Vagina (tissue), 2 donors: Measurements from ENCODE around the gene PHTF2.

Experiments
- POLR2A ChIP-seq, 2 donors: fragments of 450-650 bp; IDR thresholded peaks; one replicate each; pipeline ENCODE4 v1.6.1; 2017; ENCODE audit warnings: antibody characterized with exemption in 2 of 2, mild to moderate bottlenecking in 2 of 2, moderate library complexity in 2 of 2
- POLR2AphosphoS5 ChIP-seq, 2 donors: sonication (generic); formaldehyde crosslinking; IDR thresholded peaks; one replicate each; pipeline ENCODE4 v1.9.0; 2017; ENCODE audit warnings: antibody characterized with exemption in 2 of 2, mild to moderate bottlenecking in 2 of 2, low read depth in 1 of 2; ENCODE audit not compliant: insufficient read depth in 1 of 2
- TF ChIP-seq, protein P1 (sequence below), 3 experiments: fragments of 450-650 bp in 2 of 3; fragments of 200-600 bp in 1 of 3; sonication (generic) in 1 of 3; IDR thresholded peaks; one replicate each; pipeline ENCODE4 v1.5.1; 2017 to 2019; ENCODE audit warnings: antibody characterized with exemption in 3 of 3, mild to moderate bottlenecking in 2 of 3, moderate library complexity in 2 of 3

DNA sequence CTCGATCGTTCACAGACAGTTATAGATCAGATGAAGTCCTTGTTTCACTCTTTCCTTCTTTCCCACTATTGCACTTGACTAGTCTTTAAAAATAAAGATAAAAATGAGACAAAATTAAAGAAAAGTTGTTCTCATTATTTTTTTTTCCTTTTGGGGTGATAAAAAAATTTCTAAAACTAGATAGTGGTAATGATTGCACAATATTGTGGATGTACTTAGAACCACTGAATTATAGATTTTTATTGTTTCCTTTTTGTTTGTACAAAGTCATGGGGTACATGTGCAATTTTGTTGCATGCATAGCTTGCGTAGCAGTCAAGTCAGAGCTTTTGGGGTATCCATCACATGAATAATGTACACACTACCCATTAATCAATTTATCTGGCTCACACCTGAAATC, 97.3 kb downstream of the PHTF2 start:
- TF ChIP-seq, protein P1, sequence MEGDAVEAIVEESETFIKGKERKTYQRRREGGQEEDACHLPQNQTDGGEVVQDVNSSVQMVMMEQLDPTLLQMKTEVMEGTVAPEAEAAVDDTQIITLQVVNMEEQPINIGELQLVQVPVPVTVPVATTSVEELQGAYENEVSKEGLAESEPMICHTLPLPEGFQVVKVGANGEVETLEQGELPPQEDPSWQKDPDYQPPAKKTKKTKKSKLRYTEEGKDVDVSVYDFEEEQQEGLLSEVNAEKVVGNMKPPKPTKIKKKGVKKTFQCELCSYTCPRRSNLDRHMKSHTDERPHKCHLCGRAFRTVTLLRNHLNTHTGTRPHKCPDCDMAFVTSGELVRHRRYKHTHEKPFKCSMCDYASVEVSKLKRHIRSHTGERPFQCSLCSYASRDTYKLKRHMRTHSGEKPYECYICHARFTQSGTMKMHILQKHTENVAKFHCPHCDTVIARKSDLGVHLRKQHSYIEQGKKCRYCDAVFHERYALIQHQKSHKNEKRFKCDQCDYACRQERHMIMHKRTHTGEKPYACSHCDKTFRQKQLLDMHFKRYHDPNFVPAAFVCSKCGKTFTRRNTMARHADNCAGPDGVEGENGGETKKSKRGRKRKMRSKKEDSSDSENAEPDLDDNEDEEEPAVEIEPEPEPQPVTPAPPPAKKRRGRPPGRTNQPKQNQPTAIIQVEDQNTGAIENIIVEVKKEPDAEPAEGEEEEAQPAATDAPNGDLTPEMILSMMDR (IDR thresholded peaks at IDR 0.05): no peak
- TF ChIP-seq POLR2A (IDR thresholded peaks at IDR 0.05) (no peak), POLR2AphosphoS5 (IDR thresholded peaks at IDR 0.05; ENCODE audit: insufficient read depth in 1 of 2, low read depth in 1 of 2) (no peak)
